ENCODE results near the gene NR4A3. TPM values are rescaled to one million over a fixed set of nuclear protein-coding genes. Genes with fewer than 3 reads are reported as not detected.
A peak's percentile ranks its signal among the peaks of the same experiment; 100 is the strongest.

The NR4A3 gene
- total and polyA plus RNA-seq, 12 donors: 0.83 to 70.8 (median 9.3) TPM

DNA sequence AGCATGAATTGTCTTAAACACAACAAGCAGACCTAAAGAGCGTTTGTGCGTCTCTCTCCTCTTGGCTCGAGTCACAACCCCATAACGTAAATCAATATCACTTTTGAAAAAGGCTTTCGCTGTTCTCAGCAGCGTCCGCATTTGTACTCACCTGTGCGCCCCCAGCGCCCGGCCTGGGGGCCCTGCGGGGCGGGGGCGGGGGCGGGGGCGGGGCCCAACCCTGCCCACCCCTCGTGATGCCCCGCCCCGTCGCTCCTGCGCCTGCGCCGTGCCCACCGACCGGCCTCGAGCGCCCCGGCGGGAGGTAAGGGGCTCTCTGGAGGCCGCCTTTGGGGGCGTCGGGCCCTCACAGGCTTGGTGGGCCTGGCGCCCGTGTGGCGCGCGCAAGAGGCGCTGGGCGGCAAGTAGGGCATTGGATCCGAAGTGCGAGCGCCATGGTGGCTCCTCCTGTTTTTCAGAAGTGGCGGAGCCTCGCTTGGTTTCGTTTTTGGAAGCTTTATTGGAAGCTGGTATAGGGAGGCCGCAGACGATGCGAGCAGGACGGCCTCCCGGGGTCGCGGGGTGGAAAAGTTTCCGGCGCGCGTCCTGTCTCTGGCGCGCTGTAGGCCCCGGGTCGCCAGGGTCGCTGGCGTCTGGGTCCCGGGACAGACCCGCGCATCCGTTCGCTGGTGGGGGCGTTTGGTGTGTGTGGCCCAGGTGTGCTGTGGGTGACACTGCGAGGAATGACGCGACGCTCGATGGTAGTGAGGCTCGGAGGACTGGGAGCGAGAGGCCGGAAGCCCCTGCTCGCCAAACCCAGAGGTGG lies 84.9 kb downstream of the NR4A3 start, which contains the start of gene STX17:
Gene STX17 (plus strand): TSS at position 252 of the 805 bp plus-strand sequence. CDS start 8,586 bp downstream, outside the sequence.
- peak; percentile 68 to 88 (median 78) for DNase-seq
- peak within 1 kb of the TSS; percentile 70 to 95 (median 80) for H3K4me3 ChIP-seq
- intact Hi-C loops (cut with DNase I): loop anchor here in 1 of 2 donors (5.0 kb wide), 1 partner anchor 84 kb away; the partner anchor contains the start of gene NR4A3
- no peaks in the 10 kb centered on the region for H3K9me3 ChIP-seq (replicated peaks in 1 of 3)
- WGBS, 4 donors: 0 to 1% (median 0%) methylated on average over 14 to 76 of the region's 76 CpGs
- no peaks in the 10 kb centered on the region for H3K27me3 ChIP-seq
- no peaks in the 10 kb centered on the region for H3K36me3 ChIP-seq (replicated peaks in 1 of 2)
- peak within 1 kb of the TSS; percentile 94 to 97 (median 97) for H3K27ac ChIP-seq
- TF ChIP-seq, protein P1, sequence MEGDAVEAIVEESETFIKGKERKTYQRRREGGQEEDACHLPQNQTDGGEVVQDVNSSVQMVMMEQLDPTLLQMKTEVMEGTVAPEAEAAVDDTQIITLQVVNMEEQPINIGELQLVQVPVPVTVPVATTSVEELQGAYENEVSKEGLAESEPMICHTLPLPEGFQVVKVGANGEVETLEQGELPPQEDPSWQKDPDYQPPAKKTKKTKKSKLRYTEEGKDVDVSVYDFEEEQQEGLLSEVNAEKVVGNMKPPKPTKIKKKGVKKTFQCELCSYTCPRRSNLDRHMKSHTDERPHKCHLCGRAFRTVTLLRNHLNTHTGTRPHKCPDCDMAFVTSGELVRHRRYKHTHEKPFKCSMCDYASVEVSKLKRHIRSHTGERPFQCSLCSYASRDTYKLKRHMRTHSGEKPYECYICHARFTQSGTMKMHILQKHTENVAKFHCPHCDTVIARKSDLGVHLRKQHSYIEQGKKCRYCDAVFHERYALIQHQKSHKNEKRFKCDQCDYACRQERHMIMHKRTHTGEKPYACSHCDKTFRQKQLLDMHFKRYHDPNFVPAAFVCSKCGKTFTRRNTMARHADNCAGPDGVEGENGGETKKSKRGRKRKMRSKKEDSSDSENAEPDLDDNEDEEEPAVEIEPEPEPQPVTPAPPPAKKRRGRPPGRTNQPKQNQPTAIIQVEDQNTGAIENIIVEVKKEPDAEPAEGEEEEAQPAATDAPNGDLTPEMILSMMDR (IDR thresholded peaks at IDR 0.05): peak in 2 of 6 experiments; percentile 1 to 10
- peak in 1 of 2 donors; percentile 70 for TF ChIP-seq POLR2A (IDR thresholded peaks at IDR 0.05)
- H3K4me1 ChIP-seq (replicated peaks in 1 of 2): peaks cover 0 to 14% of the 10 kb centered on the region in 2 donors

DNA sequence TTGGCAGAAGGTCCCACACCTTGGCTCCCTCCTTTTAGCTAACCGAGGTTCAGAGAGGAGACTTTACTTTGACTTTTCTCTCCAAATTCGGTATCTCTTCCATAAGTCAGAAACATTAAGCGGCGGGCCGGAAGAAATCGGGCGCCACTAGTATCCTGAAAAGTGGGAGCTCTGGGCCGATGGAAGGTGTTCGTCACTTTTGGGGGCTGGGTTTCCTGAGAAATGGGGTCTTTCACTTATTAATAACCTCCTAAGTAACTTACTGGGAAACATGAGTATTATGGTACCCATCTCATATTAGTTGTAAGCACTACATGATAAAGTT lies 85.5 kb downstream of the NR4A3 start:
- DNase-seq: no peak
- WGBS, 4 donors: 0 to 7% (median 3%) methylated on average over 9 of the region's 9 CpGs

DNA sequence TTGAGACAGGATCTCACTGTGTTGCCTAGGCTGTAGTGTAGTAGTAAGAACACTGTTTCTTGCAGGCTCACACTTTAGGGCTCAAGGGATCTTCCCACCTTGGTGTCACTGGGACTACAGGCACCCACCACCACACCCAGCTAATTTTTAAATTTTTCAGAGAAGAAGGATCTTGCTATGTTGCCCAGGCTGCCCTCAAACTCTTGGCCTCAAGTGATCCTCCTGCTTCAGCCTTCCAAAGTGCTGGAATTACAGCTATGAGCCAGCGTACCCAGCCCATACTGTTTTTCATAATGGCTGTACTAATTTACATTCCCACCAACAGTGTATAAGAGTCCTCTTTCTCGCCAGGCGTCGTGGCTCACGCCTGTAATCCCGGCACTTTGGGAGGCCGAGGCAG lies 89.9 kb downstream of the NR4A3 start:
- peaks cover 0 to 15% of the 10 kb centered on the region in 2 donors for H3K36me3 ChIP-seq (replicated peaks in 1 of 2)
- no peak overlapping the region for H3K4me3 ChIP-seq
- no peaks in the 10 kb centered on the region for H3K27me3 ChIP-seq
- no peak for DNase-seq
- no peaks in the 10 kb centered on the region for H3K9me3 ChIP-seq (replicated peaks in 1 of 3)
- peaks cover 0 to 14% of the 10 kb centered on the region in 2 donors for H3K4me1 ChIP-seq (replicated peaks in 1 of 2)
- intact Hi-C loops (cut with DNase I): no loop called here
- TF ChIP-seq, protein P1 (IDR thresholded peaks at IDR 0.05): no peak
- no peak for TF ChIP-seq POLR2A (IDR thresholded peaks at IDR 0.05)
- H3K27ac ChIP-seq: no peak overlapping the region
- 94 to 100% (median 98%) methylated on average over 7 of the region's 7 CpGs for WGBS, 4 donors

More for the DNA sequence above, 85.5 kb downstream of the NR4A3 start:
- intact Hi-C loops (cut with DNase I): loop anchor here in 1 of 2 donors (5.0 kb wide), 1 partner anchor 85 kb away; the partner anchor contains the start of gene NR4A3
- Histone ChIP-seq H3K4me1 (replicated peaks in 1 of 2) (peaks cover 0 to 14% of the 10 kb centered on the region in 2 donors), H3K36me3 (replicated peaks in 1 of 2) (no peaks in the 10 kb centered on the region), H3K4me3 (peak overlapping the region; percentile 70 to 95 (median 80)), H3K27ac (peak overlapping the region; percentile 94 to 97 (median 97)), H3K9me3 (replicated peaks in 1 of 3) (no peaks in the 10 kb centered on the region), H3K27me3 (no peaks in the 10 kb centered on the region)
- no peak for TF ChIP-seq POLR2A (IDR thresholded peaks at IDR 0.05)
- TF ChIP-seq, protein P1 (IDR thresholded peaks at IDR 0.05): no peak

Other genes with a start within 250 kb of the NR4A3 start
- gene STX17, start 84.8 kb downstream of the NR4A3 start, total RNA-seq: 10 to 100 TPM; 15.9 to 47.2 (median 32.7) TPM
- gene STX17, start 84.8 kb downstream of the NR4A3 start, polyA plus RNA-seq: 10 to 100 TPM in 1 of 3 donors, 1 to 10 TPM in 2; 5.4 to 20.4 (median 8.5) TPM